Measurements from ENCODE around the gene CTSD.

CTSD gene

DNA sequence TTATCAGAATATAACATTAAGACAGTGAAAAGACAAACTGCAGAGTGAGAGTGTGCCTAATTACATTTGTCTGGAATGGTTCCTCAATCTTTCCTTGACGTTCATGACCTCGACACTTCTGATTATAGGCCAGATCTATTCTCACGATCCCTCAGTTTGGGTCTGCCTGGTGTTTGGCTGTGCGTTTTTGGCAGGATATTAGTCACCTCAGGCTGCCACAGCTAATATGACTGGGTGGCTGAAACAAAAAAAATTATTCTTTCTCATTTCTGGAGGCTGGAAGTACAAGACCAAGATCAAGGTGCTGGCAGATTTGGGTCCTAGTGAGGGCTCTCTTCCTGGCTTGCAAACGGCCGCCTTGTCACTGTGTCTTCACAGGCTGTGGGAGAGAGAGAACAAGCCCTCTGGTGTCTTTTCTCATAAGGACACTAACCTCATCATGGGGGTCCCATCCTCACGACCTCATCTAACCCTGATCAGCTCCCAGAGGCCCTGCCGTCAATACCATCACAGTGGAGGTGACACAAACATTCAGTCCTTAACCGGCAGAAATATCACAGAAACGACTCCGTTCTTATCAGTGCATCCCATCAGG lies 36.5 kb downstream of the CTSD start:
- no peak for DNase-seq

GRCh38 chr11:1719781-1720180 lies 43.9 kb downstream of the CTSD start:
- no peak for DNase-seq

DNA sequence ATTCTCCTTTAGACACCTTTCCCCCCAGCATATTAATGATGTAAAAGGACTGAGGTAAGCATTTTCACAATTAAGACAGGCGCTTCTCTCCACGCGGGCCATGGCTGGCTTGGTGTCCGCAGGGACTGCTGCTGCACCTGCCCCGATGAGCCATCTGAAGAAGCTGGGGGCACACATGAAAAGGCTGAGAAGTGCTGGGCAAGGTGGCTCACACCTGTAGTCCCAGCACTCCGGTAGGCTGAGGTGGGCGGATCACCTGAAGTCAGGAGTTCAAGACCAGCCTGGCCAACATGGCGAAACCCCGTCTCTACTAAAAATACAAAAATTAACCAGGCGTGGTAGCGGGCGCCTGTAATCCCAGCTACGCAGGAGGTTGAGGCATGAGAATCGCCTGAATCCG lies 45.4 kb downstream of the CTSD start:
- no peak for DNase-seq

DNA sequence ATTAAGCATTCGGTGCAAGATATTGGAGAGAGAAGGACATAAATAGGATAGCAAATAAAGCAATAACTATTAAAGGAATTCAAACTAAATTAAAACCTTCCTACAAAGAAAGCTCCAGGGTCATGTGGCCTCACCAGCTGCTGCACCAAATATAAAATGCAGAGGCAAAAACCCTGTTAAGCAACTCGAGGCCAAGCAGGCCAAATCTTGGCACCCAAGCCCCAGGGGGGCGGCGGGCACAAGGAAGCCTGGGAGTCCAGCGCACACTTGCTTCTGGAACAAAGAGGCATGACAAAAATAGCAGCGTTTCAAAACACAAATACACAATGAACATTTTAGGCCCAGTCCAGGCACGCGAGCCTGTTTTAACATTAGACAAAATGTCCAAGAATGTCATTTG lies 46.0 kb downstream of the CTSD start:
- DNase-seq, result no peak

DNA sequence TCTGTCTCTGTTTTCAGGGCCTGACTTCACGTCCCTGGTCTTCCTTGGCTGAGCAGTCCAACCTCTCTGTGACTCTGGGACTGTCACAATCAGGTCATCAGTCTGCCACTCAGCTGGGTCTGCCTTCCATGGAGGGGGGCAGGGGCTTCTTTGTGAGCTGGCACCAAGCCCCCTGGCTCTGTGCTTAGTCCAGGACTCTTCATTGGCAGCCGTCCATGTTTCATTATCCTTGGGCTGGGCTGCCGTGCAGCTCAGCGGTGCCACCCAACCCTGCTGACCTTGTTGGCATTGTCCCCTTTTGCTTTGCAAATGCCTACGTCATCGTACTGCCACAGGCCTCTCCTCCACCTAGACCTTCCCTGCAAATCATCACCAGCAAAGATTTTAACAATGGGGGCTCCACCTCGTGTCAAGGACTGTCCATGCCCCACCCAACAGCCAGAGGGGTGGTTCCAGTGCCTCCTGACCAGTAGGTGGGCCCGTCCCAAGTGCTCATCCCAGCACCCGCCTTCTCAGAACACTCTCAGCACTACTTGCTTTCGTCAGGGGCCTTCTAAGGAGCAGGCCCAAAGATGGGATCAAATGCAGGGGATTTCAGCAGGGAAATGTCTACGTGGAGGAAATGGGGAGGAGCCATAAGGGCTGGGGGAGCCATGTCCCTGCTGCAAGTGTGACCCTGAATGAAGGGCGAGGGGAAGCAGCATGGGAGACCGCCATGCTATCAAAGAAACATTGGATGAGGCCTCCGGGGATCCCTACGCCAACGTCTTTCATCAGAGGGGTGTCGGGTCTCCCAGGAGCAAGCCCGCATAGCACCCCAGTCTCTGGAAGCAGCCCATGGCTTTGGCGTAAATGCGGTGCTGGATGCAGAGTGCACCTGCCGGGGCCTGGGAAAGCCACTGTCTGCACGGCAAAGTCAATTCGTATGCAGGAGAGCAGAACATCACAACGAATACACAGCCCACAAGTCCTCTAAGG lies 48.5 kb downstream of the CTSD start:
- no peak for DNase-seq

GRCh38 chr11:1708716-1709115 lies 55.0 kb downstream of the CTSD start:
- no peak for DNase-seq

DNA sequence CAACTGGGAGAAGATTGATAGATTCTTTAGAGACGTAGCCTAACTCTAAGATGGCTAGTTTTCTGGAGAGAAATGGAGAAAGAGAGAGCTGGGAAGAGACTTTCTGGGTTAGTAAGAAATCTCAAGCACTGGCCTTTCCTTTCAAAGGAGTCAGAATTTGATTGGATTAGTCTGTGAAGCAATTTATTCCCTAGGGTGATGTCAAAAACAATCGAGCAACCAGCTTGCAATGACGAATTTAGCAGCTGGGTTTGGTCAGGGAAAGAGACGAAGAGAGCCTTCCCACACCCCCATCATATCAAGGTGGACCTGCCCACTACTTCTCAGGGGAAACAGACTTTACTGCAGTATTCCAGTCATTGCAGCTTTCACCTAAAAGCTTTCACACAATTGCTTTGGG lies 56.0 kb downstream of the CTSD start:
- no peak for DNase-seq

- no peak for DNase-seq
Observed at GRCh38 chr11:1706634-1707400, 56.9 kb downstream of the CTSD start.

DNA sequence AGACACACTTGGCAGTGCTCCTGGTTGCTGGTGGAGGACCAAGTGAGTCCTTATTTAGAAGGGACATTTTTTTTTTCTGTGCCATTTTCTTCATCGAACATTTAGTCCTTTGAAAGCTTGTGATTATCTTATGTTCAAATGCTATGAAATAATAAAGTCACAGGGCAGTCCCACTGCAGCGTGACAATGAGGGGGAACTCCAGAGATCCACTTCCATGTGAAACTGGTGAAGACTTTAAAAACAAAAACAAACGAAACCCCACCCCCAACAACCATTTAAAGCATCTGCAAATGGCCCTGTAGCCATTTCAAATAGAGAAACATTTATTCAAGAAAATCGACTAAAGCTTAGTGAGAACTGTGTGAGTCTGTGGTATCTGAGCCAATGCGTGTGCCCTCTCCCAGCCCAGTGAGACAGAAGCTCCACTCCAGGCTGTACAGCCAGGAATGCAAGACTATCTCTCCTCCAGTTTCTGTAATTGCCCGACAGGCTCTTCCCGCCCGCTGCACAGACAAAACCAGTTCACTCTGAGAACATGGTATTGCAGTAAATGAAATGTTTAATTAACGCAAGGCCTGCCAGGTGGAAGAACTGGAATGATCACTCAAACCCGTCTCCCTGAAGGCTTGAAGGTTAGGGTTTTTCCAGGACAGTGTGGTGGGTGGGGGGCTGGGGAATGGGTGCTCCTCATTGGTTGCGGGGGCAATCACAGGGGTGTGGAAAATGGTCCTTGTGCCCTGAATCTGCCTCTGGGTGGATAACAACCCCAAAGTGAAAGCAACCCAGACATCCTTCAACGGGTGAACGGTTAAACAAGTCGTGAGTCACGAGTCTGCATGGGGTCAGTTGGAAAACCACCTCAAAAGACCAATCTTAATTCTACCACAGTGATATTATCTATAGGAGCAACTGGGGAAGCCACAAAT lies 58.3 kb downstream of the CTSD start:
- no peak for DNase-seq

DNA sequence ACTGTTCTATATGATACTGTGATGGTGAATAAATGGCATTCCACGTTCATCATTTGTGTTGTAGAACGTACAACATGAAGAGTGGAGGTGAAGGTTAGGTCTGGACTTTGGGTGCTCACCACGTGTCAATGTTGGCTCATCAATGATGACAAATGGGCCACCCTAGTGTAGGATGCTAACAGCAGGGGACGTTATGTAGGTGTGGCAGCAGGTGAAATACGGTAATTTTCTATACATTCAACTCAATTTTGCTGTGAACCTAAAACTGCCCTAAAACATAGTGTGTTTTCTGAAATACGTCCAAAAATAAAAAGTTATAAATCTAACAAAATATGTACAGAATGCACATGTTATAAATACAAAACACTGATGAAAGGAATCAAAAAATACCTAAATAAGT lies 60.6 kb downstream of the CTSD start:
- no peak for DNase-seq
